NCI-H82 treated with DMSO at 0.1 percent for 48 hours (cell line): ENCODE measurements around the gene NDUFV3.
"Not testable (repeated sequence)": the region's sequence is repeated elsewhere in the genome, so short reads cannot be mapped to it uniquely, and the experiment has no call there.

Experiments used
- DNase-seq: peaks from one replicate; lab custom pipeline; 2025; ENCODE audit not compliant: unreplicated experiment; lab: John Stamatoyannopoulos, UW

NDUFV3 gene

GRCh38 chr21:42933137-42933970 lies 40.2 kb downstream of the NDUFV3 start:
- DNase-seq = not testable (repeated sequence)

- DNase-seq = not testable (repeated sequence)
Measured at GRCh38 chr21:42933973-42934372, 40.9 kb downstream of the NDUFV3 start.

GRCh38 chr21:42936360-42936759 lies 43.3 kb downstream of the NDUFV3 start:
- not testable (repeated sequence) for DNase-seq

GRCh38 chr21:42937034-42937940 lies 44.2 kb downstream of the NDUFV3 start:
- DNase-seq = not testable (repeated sequence)

- DNase-seq = no peak
Measured at GRCh38 chr21:42937960-42938605, 45.0 kb downstream of the NDUFV3 start.

GRCh38 chr21:42938606-42938995 lies 45.5 kb downstream of the NDUFV3 start:
- not testable (repeated sequence) for DNase-seq

- no peak for DNase-seq
Measured at GRCh38 chr21:42939582-42940413, 46.7 kb downstream of the NDUFV3 start.

GRCh38 chr21:42941696-42942085 lies 48.6 kb downstream of the NDUFV3 start:
- DNase-seq = no peak

GRCh38 chr21:42942244-42942643 lies 49.1 kb downstream of the NDUFV3 start:
- DNase-seq = no peak

- DNase-seq = not testable (repeated sequence)
Measured at GRCh38 chr21:42949094-42949755, 56.1 kb downstream of the NDUFV3 start.

GRCh38 chr21:42951193-42951592 lies 58.1 kb downstream of the NDUFV3 start:
- DNase-seq = not testable (repeated sequence)

GRCh38 chr21:42956824-42957630 lies 63.9 kb downstream of the NDUFV3 start:
- no peak for DNase-seq

GRCh38 chr21:42958122-42958521 lies 65.0 kb downstream of the NDUFV3 start:
- DNase-seq = not testable (repeated sequence)

- DNase-seq = no peak
Measured at GRCh38 chr21:42959728-42960127, 66.6 kb downstream of the NDUFV3 start.

GRCh38 chr21:42962380-42963007 lies 69.4 kb downstream of the NDUFV3 start:
- DNase-seq = no peak
